ENCODE data around the gene FBXO33. TPM values are rescaled to one million over a fixed set of nuclear protein-coding genes. Genes with fewer than 3 reads are reported as not detected.

The FBXO33 gene
- polyA plus RNA-seq, 3 donors: 9.0 to 14.8 (median 14.1) TPM

DNA sequence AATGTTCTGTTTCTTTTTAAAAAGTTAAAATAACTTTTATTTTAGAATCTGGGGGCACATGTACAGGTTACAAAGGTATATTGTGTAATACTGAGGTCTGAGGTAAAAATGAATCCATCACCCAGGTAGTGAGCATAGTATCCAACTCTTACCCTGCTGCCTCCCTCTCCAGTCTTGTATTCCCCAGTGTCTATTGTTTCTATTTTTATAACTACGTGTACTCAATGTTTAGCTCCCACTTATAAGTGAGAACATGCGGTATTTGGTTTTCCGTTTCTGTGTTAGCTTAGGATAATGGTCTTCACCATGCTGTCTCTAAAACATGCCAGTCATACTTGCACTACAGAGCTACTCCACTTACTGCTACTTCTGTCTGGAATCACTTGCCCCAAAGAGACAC is 8.4 kb downstream of the FBXO33 start:
- Histone ChIP-seq H3K36me3 (replicated peaks in 1 of 2; ENCODE audit: control insufficient read depth in 1 of 2, insufficient read depth in 2 of 2, low read length in 2 of 2) (peaks cover 0 to 10% of the 10 kb centered on the region in 2 donors), H2AFZ (ENCODE audit: insufficient read depth, low read depth, low read length, poor library complexity, severe bottlenecking) (no peak overlapping the region), H3K4me1 (ENCODE audit: control insufficient read depth in 1 of 2, insufficient read depth in 2 of 2, low read length in 2 of 2) (peaks cover 11 to 15% of the 10 kb centered on the region in 2 donors), H3K4me2 (replicated peaks; ENCODE audit: extremely low read depth, low read length, poor library complexity, severe bottlenecking) (no peak overlapping the region), H4K20me1 (ENCODE audit: insufficient read depth, low read length) (peaks cover 100% of the 10 kb centered on the region), H3K79me2 (ENCODE audit: insufficient read depth, low read length) (peaks cover 100% of the 10 kb centered on the region), H3K9ac (ENCODE audit: insufficient read depth, low read length, poor library complexity, severe bottlenecking) (no peak overlapping the region), H3K4me3 (replicated peaks in 1 of 3; ENCODE audit: low read depth in 2 of 3, low read length in 3 of 3) (no peak overlapping the region), H3K27ac (ENCODE audit: low read depth in 1 of 2, low read length in 2 of 2) (no peak overlapping the region), H3K9me3 (replicated peaks in 1 of 2; ENCODE audit: control insufficient read depth in 1 of 2, insufficient read depth in 1 of 2, low read length in 2 of 2) (peaks cover 0 to 3% of the 10 kb centered on the region in 2 donors), H3K27me3 (ENCODE audit: control insufficient read depth in 2 of 2, insufficient read depth in 2 of 2, low read length in 2 of 2) (no peaks in the 10 kb centered on the region)
- H3K27me3 Mint-ChIP-seq (ENCODE audit: low read depth in 3 of 3): peaks cover 0 to 1% (median 0%) of the 10 kb centered on the region in 3 donors
- peaks cover 34% of the 10 kb centered on the region for H3K4me1 Mint-ChIP-seq
- no CpG with 5 or more reads among the region's 3 CpGs for WGBS (ENCODE audit: insufficient coverage)
- H3K36me3 Mint-ChIP-seq: peaks cover 6 to 12% of the 10 kb centered on the region in 2 donors
- no peak overlapping the region for H3K4me3 Mint-ChIP-seq
- no peak overlapping the region for H3K27ac Mint-ChIP-seq
- H3K9me3 Mint-ChIP-seq: peaks cover 0 to 6% (median 4%) of the 10 kb centered on the region in 7 donors
- intact Hi-C loops (cut with micrococcal nuclease): no loop called here
- TF ChIP-seq, protein P1, sequence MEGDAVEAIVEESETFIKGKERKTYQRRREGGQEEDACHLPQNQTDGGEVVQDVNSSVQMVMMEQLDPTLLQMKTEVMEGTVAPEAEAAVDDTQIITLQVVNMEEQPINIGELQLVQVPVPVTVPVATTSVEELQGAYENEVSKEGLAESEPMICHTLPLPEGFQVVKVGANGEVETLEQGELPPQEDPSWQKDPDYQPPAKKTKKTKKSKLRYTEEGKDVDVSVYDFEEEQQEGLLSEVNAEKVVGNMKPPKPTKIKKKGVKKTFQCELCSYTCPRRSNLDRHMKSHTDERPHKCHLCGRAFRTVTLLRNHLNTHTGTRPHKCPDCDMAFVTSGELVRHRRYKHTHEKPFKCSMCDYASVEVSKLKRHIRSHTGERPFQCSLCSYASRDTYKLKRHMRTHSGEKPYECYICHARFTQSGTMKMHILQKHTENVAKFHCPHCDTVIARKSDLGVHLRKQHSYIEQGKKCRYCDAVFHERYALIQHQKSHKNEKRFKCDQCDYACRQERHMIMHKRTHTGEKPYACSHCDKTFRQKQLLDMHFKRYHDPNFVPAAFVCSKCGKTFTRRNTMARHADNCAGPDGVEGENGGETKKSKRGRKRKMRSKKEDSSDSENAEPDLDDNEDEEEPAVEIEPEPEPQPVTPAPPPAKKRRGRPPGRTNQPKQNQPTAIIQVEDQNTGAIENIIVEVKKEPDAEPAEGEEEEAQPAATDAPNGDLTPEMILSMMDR (IDR thresholded peaks at IDR 0.05): no peak
- DNase-seq: no peak

DNA sequence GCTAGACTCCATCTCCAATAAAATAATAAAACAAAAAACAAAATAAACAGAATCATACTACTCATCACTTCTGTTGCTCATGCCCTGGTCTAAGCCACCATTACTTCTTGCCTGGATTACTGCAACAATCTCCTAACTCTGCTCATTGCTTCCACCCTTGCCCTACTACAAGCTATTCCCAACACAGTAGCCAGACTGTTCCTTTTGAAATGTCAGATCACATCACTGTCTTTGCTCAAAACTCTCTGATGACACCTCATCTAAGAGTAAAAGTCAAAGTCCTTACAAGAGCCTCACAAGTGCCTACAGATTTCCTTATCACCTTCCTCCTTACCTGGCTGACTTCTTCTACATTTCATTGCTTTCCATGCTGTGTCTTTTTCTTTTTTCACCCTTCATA is 10.0 kb downstream of the FBXO33 start:
- Mint-ChIP-seq H3K4me3 (no peak overlapping the region), H3K9me3 (peaks cover 4 to 14% (median 9%) of the 10 kb centered on the region in 7 donors), H3K27ac (peak overlapping the region in 1 of 7 donors; percentile 0), H3K27me3 (ENCODE audit: low read depth in 3 of 3) (no peaks in the 10 kb centered on the region), H3K4me1 (peaks cover 24% of the 10 kb centered on the region), H3K36me3 (peaks cover 7 to 16% of the 10 kb centered on the region in 2 donors)
- Histone ChIP-seq H3K4me2 (replicated peaks; ENCODE audit: extremely low read depth, low read length, poor library complexity, severe bottlenecking) (no peak overlapping the region), H2AFZ (ENCODE audit: insufficient read depth, low read depth, low read length, poor library complexity, severe bottlenecking) (no peak overlapping the region), H4K20me1 (ENCODE audit: insufficient read depth, low read length) (peaks cover 85% of the 10 kb centered on the region), H3K79me2 (ENCODE audit: insufficient read depth, low read length) (peaks cover 98% of the 10 kb centered on the region), H3K9ac (ENCODE audit: insufficient read depth, low read length, poor library complexity, severe bottlenecking) (no peak overlapping the region), H3K27ac (ENCODE audit: low read depth in 1 of 2, low read length in 2 of 2) (no peak overlapping the region), H3K27me3 (ENCODE audit: control insufficient read depth in 2 of 2, insufficient read depth in 2 of 2, low read length in 2 of 2) (no peaks in the 10 kb centered on the region), H3K4me3 (replicated peaks in 1 of 3; ENCODE audit: low read depth in 2 of 3, low read length in 3 of 3) (no peak overlapping the region), H3K36me3 (replicated peaks in 1 of 2; ENCODE audit: control insufficient read depth in 1 of 2, insufficient read depth in 2 of 2, low read length in 2 of 2) (peaks cover 0 to 14% of the 10 kb centered on the region in 2 donors), H3K4me1 (ENCODE audit: control insufficient read depth in 1 of 2, insufficient read depth in 2 of 2, low read length in 2 of 2) (peaks cover 11 to 13% of the 10 kb centered on the region in 2 donors), H3K9me3 (replicated peaks in 1 of 2; ENCODE audit: control insufficient read depth in 1 of 2, insufficient read depth in 1 of 2, low read length in 2 of 2) (peaks cover 6 to 11% of the 10 kb centered on the region in 2 donors)
- intact Hi-C loops (cut with micrococcal nuclease): no loop called here
- TF ChIP-seq, protein P1 (IDR thresholded peaks at IDR 0.05): no peak
- DNase-seq: no peak
